Measurements from ENCODE around the gene ANKDD1B.

The ANKDD1B gene

DNA sequence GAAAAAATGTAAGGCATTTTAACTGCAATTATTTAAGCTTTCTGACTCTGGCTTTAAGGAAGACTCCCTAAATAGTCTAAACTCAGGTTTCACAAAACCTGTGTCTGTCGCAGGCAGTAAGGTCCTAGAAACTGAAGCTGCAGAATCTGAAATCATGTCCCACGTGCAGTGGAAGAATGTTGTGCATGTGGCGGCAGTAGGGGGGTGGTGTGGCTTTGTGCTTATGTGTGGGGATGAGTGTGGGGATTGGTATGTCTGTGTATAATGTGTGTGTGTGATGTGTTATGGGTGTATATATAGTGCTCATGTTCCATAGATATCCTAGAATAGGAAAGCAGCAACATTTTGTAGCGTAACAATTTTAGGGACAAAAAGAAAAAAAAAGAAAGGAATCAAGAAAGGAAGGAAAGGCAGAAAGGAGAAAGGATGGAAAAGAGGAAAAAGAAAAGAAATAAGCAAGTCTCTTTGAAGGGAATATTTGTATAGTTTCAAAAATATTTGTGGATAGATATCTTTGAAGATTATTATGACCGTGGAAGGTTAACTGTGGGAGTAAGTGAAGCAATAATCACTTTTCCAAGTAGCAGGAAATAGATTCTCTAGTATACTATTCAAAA is 6.6 kb downstream of the ANKDD1B start:
- H2AFZ ChIP-seq (ENCODE audit: low read depth, low read length, severe bottlenecking): no peak overlapping the region
- H3K27me3 ChIP-seq (ENCODE audit: low read length): no peaks in the 10 kb centered on the region
- no peaks in the 10 kb centered on the region for H3K36me3 ChIP-seq (ENCODE audit: low read length)
- H3K79me2 ChIP-seq (ENCODE audit: insufficient read depth, low read length): no peaks in the 10 kb centered on the region
- no peak overlapping the region for H3K4me2 ChIP-seq (ENCODE audit: low read depth, low read length, poor library complexity, severe bottlenecking)
- no peaks in the 10 kb centered on the region for H3K9me3 ChIP-seq (ENCODE audit: insufficient read depth, low read length)
- no peak overlapping the region for H3K4me3 ChIP-seq (ENCODE audit: insufficient read depth, low read length, poor library complexity, severe bottlenecking)
- no peaks in the 10 kb centered on the region for H4K20me1 ChIP-seq (ENCODE audit: low read depth, low read length)
- no peak overlapping the region for H3K9ac ChIP-seq (ENCODE audit: low read length)
- no peaks in the 10 kb centered on the region for H3K9me2 ChIP-seq (replicated peaks; ENCODE audit: insufficient read depth, low read length)
- no peak overlapping the region for H3K27ac ChIP-seq (ENCODE audit: low read depth, low read length)
- TF ChIP-seq, protein P1, sequence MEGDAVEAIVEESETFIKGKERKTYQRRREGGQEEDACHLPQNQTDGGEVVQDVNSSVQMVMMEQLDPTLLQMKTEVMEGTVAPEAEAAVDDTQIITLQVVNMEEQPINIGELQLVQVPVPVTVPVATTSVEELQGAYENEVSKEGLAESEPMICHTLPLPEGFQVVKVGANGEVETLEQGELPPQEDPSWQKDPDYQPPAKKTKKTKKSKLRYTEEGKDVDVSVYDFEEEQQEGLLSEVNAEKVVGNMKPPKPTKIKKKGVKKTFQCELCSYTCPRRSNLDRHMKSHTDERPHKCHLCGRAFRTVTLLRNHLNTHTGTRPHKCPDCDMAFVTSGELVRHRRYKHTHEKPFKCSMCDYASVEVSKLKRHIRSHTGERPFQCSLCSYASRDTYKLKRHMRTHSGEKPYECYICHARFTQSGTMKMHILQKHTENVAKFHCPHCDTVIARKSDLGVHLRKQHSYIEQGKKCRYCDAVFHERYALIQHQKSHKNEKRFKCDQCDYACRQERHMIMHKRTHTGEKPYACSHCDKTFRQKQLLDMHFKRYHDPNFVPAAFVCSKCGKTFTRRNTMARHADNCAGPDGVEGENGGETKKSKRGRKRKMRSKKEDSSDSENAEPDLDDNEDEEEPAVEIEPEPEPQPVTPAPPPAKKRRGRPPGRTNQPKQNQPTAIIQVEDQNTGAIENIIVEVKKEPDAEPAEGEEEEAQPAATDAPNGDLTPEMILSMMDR (IDR thresholded peaks at IDR 0.05; ENCODE audit: insufficient read depth, low read length, poor library complexity, severe bottlenecking): no peak
- no peak for TF ChIP-seq EZH2phosphoT487 (conservative IDR thresholded peaks at IDR 0.05; ENCODE audit: low read length)
- no peaks in the 10 kb centered on the region for H3F3A ChIP-seq (ENCODE audit: insufficient read depth)

DNA sequence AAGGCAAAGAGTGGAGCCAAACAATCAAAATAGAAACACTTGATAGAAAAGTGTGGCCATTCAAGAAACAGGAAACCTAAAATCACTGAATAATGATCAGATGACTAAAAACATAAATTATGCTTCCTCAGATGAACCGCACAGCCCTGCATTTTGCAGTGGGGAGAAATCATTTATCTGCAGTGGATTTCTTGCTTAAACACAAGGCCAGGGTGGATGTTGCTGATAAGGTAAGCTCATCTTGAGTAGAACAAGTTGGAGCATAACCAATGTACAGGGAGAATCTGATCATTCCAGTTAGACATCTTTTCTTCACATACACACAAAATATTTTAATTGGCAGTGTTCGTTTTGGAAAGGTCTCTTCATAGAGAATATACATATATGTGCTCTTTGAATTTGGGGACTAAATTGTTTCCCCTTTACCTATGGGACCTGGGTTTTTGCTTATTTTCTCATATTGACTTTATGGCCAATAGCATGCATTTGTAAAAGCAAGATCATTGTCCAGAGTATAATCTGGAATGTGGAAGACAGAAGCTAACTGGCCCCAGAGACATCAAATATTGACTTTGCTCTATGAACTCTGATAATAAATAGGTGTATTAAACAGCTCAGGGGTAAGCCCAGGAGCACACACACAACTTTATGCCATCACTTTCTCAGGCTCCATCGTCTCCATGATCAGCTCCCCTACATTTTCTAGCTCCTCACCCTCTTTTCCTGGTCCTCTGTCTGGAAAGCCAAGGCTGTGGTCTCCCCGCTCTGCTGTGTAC is 9.1 kb downstream of the ANKDD1B start:
- no peak overlapping the region for H3K27ac ChIP-seq (ENCODE audit: low read depth, low read length)
- no peaks in the 10 kb centered on the region for H3K79me2 ChIP-seq (ENCODE audit: insufficient read depth, low read length)
- no peak overlapping the region for H2AFZ ChIP-seq (ENCODE audit: low read depth, low read length, severe bottlenecking)
- no peaks in the 10 kb centered on the region for H3K36me3 ChIP-seq (ENCODE audit: low read length)
- no peaks in the 10 kb centered on the region for H3K9me3 ChIP-seq (ENCODE audit: insufficient read depth, low read length)
- no peaks in the 10 kb centered on the region for H3F3A ChIP-seq (ENCODE audit: insufficient read depth)
- TF ChIP-seq, protein P1 (IDR thresholded peaks at IDR 0.05; ENCODE audit: insufficient read depth, low read length, poor library complexity, severe bottlenecking): no peak
- TF ChIP-seq EZH2phosphoT487 (conservative IDR thresholded peaks at IDR 0.05; ENCODE audit: low read length): no peak
- H3K27me3 ChIP-seq (ENCODE audit: low read length): no peaks in the 10 kb centered on the region
- no peaks in the 10 kb centered on the region for H3K9me2 ChIP-seq (replicated peaks; ENCODE audit: insufficient read depth, low read length)
- H3K4me3 ChIP-seq (ENCODE audit: insufficient read depth, low read length, poor library complexity, severe bottlenecking): no peak overlapping the region
- H3K9ac ChIP-seq (ENCODE audit: low read length): no peak overlapping the region
- H4K20me1 ChIP-seq (ENCODE audit: low read depth, low read length): no peaks in the 10 kb centered on the region
- H3K4me2 ChIP-seq (ENCODE audit: low read depth, low read length, poor library complexity, severe bottlenecking): no peak overlapping the region

DNA sequence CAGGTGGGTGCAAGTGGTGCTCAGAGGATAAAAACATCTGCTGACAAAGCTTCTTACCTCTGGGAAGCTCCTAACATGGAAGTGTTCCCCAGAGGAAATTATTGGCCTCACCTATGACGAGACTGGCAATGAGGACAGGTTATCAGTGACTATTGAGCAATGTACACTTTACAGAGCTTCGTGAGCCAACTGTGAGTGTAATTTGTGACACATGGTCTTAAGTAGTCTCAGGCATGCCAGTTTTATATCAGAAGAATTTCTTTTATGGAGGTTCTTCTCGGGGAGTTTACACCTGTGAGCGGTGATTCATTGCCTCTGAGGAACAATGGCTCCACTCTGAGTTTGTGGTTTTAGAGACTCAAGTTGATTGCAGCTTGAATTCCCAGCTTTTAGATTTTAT is 11.3 kb downstream of the ANKDD1B start:
- no peak overlapping the region for H3K9ac ChIP-seq (ENCODE audit: low read length)
- H3K4me2 ChIP-seq (ENCODE audit: low read depth, low read length, poor library complexity, severe bottlenecking): no peak overlapping the region
- H3K36me3 ChIP-seq (ENCODE audit: low read length): no peaks in the 10 kb centered on the region
- no peaks in the 10 kb centered on the region for H3F3A ChIP-seq (ENCODE audit: insufficient read depth)
- H3K27ac ChIP-seq (ENCODE audit: low read depth, low read length): no peak overlapping the region
- TF ChIP-seq EZH2phosphoT487 (conservative IDR thresholded peaks at IDR 0.05; ENCODE audit: low read length): no peak
- TF ChIP-seq, protein P1 (IDR thresholded peaks at IDR 0.05; ENCODE audit: insufficient read depth, low read length, poor library complexity, severe bottlenecking): no peak
- H3K79me2 ChIP-seq (ENCODE audit: insufficient read depth, low read length): no peaks in the 10 kb centered on the region
- no peaks in the 10 kb centered on the region for H3K9me2 ChIP-seq (replicated peaks; ENCODE audit: insufficient read depth, low read length)
- H4K20me1 ChIP-seq (ENCODE audit: low read depth, low read length): no peaks in the 10 kb centered on the region
- H3K27me3 ChIP-seq (ENCODE audit: low read length): no peaks in the 10 kb centered on the region
- no peak overlapping the region for H2AFZ ChIP-seq (ENCODE audit: low read depth, low read length, severe bottlenecking)
- H3K9me3 ChIP-seq (ENCODE audit: insufficient read depth, low read length): no peaks in the 10 kb centered on the region
- H3K4me3 ChIP-seq (ENCODE audit: insufficient read depth, low read length, poor library complexity, severe bottlenecking): no peak overlapping the region

Measured in SU-DHL-6 (cell line).